Osteoblast (primary cell): ENCODE results near the gene KIF4B. TPM values are rescaled to one million over a fixed set of nuclear protein-coding genes. Genes with fewer than 3 reads are reported as not detected.
A peak's percentile ranks its signal among the peaks of the same experiment; 100 is the strongest.

ENCODE experiments used
- DNase-seq: peaks from one replicate; pipeline ENCODE4 v3.0.0; 2011; ENCODE audit warnings: low spot score, mixed read lengths; ENCODE audit not compliant: insufficient read length; ENCODE audit errors: missing footprints
- H2AFZ ChIP-seq: 2 replicates; pipeline ENCODE4 v1.6.0; 2011; ENCODE audit warnings: mild to moderate bottlenecking, low read length
- H3K27ac ChIP-seq: 2 replicates; pipeline ENCODE4 v1.5.1; 2011; ENCODE audit warnings: mild to moderate bottlenecking, low read depth, low read length, moderate library complexity
- H3K27me3 ChIP-seq: 2 replicates; pipeline ENCODE4 v1.6.0; 2012; ENCODE audit warnings: mild to moderate bottlenecking, control low read depth, inconsistent platforms, low read length, moderate library complexity; ENCODE audit not compliant: insufficient read depth
- H3K36me3 ChIP-seq: 2 replicates; pipeline ENCODE4 v1.5.1; 2011; ENCODE audit warnings: mild to moderate bottlenecking, low read length, control low read depth, moderate library complexity; ENCODE audit not compliant: insufficient read depth
- H3K4me1 ChIP-seq: 2 replicates; pipeline ENCODE4 v1.5.1; 2011; ENCODE audit warnings: mild to moderate bottlenecking, low read length, control low read depth, moderate library complexity; ENCODE audit not compliant: insufficient read depth
- H3K4me2 ChIP-seq: 2 replicates; pipeline ENCODE4 v1.6.0; 2011; ENCODE audit warnings: mild to moderate bottlenecking, low read length; ENCODE audit not compliant: insufficient read depth
- H3K4me3 ChIP-seq: fragments of 200-600 bp; sonication (generic); 3 replicates; pipeline ENCODE4 v1.5.1; 2012; ENCODE audit warnings: mild to moderate bottlenecking, low read length, inconsistent platforms; ENCODE audit not compliant: insufficient read depth
- H3K79me2 ChIP-seq: 2 replicates; pipeline ENCODE4 v1.6.0; 2012; ENCODE audit warnings: mild to moderate bottlenecking, low read length, control low read depth, inconsistent platforms; ENCODE audit not compliant: insufficient read depth
- H3K9me3 ChIP-seq: 2 replicates; pipeline ENCODE4 v1.5.1; 2011; ENCODE audit warnings: low read depth, low read length, control low read depth
- H4K20me1 ChIP-seq: 2 replicates; pipeline ENCODE4 v1.6.0; 2012; ENCODE audit warnings: mild to moderate bottlenecking, low read length, control low read depth; ENCODE audit not compliant: insufficient read depth
- total RNA-seq: library from RNA; depleted of rRNA; stranded (reverse); fragments of >200 nt; gene quantifications from 2 replicates; pipeline ENCODE4 v1.2.3, GENCODE V29; 2012
- TF ChIP-seq, protein P1 (sequence below): IDR thresholded peaks from 2 replicates; pipeline ENCODE4 v1.5.1; 2011; ENCODE audit warnings: mild to moderate bottlenecking, low read depth, low read length, moderate library complexity; ENCODE audit errors: extremely low read depth

The KIF4B gene
- total RNA-seq, 1 donor, result not detected

DNA sequence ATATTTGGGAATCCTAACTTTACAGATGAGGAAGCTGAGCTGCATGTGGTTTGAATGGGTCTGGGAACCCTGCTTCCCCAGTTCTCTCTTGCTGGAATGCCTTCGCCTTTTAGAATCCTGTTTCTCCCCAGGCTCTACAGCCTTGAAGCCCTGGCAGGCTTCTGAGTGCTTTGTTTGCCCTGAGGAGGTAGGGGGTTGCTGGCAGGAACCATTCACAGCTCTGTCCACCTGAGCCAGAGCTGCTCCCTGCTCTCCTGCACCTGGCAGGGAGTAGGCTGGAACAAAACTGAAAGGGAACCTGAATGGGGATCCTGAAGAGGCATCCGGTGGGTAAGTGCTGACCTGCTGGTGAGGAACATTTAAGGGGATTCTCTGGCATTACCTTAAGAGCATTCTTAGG, 33.0 kb downstream of the KIF4B start:
- no peak overlapping the region for H2AFZ ChIP-seq
- no peaks in the 10 kb centered on the region for H3K4me1 ChIP-seq

DNA sequence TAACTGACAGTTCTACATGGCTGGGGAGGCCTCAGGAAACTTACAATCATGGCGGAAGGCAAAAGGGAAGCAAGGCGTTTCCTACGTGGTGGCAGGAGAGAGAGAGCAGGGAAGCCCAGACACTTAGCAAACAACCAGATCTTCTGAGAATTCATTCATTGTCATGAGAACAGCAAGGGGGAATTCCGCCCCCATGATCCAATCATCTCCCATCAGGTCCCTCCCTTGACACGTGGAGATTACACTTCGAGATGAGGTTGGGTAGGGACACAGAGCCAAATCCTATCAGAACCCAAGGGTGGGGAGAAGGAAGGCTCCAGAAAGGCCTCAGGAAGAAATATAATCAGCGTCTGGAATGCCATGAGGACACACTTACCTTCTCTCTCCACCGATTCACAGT, 34.3 kb downstream of the KIF4B start:
- Histone ChIP-seq H3K4me1 (no peaks in the 10 kb centered on the region), H4K20me1 (no peaks in the 10 kb centered on the region), H2AFZ (no peak overlapping the region), H3K9me3 (no peaks in the 10 kb centered on the region), H3K4me2 (no peak overlapping the region), H3K36me3 (no peaks in the 10 kb centered on the region), H3K27me3 (no peaks in the 10 kb centered on the region), H3K27ac (no peak overlapping the region), H3K79me2 (no peaks in the 10 kb centered on the region), H3K4me3 (no peak overlapping the region)
- TF ChIP-seq, protein P1, sequence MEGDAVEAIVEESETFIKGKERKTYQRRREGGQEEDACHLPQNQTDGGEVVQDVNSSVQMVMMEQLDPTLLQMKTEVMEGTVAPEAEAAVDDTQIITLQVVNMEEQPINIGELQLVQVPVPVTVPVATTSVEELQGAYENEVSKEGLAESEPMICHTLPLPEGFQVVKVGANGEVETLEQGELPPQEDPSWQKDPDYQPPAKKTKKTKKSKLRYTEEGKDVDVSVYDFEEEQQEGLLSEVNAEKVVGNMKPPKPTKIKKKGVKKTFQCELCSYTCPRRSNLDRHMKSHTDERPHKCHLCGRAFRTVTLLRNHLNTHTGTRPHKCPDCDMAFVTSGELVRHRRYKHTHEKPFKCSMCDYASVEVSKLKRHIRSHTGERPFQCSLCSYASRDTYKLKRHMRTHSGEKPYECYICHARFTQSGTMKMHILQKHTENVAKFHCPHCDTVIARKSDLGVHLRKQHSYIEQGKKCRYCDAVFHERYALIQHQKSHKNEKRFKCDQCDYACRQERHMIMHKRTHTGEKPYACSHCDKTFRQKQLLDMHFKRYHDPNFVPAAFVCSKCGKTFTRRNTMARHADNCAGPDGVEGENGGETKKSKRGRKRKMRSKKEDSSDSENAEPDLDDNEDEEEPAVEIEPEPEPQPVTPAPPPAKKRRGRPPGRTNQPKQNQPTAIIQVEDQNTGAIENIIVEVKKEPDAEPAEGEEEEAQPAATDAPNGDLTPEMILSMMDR, result no peak
- DNase-seq, result no peak

More for the DNA sequence above, 33.0 kb downstream of the KIF4B start:
- no peak overlapping the region for H3K4me2 ChIP-seq
- H3K27me3 ChIP-seq, result no peaks in the 10 kb centered on the region
- H3K79me2 ChIP-seq, result no peaks in the 10 kb centered on the region
- H3K4me3 ChIP-seq, result no peak overlapping the region
- H3K9me3 ChIP-seq, result no peaks in the 10 kb centered on the region
- no peak overlapping the region for H3K27ac ChIP-seq
- TF ChIP-seq, protein P1, result no peak
- peak; percentile 15 for DNase-seq
- H3K36me3 ChIP-seq, result no peaks in the 10 kb centered on the region
- no peaks in the 10 kb centered on the region for H4K20me1 ChIP-seq

DNA sequence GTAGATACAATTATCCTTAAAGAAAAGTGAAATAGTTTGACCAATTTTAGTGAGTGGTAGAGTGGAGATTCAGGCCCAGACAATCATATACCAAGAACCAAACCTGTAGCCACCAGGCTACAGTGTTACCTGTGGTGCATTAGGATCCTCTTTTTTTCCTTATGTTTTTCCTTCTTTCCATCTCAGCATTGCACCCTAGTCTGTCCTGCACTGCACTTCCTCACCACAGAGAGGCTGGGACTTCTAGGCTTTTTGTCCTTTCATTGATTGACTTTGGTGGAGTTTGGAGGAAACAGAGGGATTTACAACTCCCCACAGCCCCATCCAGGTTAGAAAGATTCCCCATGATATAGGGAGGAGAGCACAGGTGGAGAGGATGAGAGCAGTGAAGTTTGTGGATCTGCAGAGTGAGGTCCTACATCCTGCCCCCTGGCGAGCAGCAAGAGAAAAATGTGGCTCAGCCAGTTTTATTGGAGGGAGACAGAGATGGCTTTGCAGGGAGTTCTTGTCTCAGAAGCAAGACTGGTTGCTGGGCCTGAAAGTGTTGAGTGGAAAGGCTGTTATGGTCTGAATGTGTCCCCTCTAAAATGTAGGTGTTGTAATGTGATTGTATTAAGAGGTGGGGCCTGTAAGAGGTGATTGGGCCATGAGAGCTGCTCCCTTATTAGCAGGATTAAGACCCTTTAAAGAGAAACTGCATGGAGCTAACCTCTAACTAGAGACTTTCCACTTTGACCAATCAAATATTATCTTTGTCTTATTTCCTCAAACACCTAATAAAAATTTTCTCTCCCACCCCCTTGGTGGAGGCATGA, 36.2 kb downstream of the KIF4B start:
- TF ChIP-seq, protein P1, result peak; percentile 43
- Histone ChIP-seq H3K4me2 (no peak overlapping the region), H3K27ac (no peak overlapping the region), H3K9me3 (no peaks in the 10 kb centered on the region), H3K79me2 (no peaks in the 10 kb centered on the region), H4K20me1 (no peaks in the 10 kb centered on the region), H3K4me1 (no peaks in the 10 kb centered on the region), H3K27me3 (no peaks in the 10 kb centered on the region), H3K36me3 (no peaks in the 10 kb centered on the region), H3K4me3 (no peak overlapping the region), H2AFZ (no peak overlapping the region)
- DNase-seq, result no peak

DNA sequence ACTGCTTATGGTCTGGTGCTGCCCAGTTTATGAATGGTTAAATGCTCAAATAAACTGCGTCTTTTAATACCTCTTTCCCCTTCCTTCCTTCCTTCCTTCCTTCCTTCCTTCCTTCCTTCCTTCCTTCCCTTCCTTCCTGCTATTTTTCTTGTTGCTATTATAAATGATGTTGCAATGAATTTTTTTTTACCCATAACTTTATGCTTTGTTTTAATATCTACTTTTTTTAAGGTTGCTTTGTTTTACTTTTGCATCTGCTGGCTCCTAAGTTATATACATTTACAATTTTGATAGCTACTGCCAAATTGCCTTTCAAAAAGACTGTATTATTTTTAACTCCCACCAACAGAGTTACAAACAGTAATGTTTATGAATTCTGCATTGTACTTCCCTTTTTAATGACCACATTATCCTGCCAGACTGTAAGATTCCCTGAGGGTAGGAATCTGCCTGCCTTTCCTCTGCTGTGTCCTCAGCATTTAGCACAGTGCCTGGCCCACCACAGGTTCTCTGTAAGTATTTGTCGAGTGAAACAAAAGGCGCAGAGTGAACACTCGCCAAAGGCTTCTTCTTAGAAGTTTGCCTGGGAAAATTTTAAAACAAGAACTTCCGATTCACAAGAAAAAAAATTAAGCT, 36.9 kb downstream of the KIF4B start:
- Histone ChIP-seq H3K4me3 (no peak overlapping the region), H2AFZ (no peak overlapping the region), H3K4me2 (no peak overlapping the region), H3K4me1 (no peaks in the 10 kb centered on the region), H4K20me1 (no peaks in the 10 kb centered on the region), H3K36me3 (no peaks in the 10 kb centered on the region), H3K79me2 (no peaks in the 10 kb centered on the region), H3K9me3 (no peaks in the 10 kb centered on the region), H3K27me3 (no peaks in the 10 kb centered on the region), H3K27ac (no peak overlapping the region)
- TF ChIP-seq, protein P1, result no peak
- no peak for DNase-seq
